ENCODE results near the gene SMTNL2.

DNA sequence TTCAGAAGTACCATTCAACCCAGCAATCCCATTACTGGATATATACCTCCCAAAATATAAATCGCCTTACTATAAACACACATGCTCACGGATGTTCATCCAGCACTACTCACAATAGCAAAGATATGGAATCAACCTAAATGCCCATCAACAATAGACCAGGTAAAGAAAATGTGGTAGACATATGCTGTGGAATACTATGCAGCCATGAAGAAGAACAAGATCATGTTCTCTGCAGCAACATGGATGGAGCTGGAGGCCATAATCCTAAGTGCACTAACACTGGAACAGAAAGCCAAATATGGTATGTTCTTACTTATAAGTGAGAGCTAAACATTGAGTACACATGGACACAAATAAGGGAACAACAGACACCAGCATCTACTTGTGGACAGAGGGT is 49.3 kb downstream of the SMTNL2 start:
- TF ChIP-seq, protein P1, sequence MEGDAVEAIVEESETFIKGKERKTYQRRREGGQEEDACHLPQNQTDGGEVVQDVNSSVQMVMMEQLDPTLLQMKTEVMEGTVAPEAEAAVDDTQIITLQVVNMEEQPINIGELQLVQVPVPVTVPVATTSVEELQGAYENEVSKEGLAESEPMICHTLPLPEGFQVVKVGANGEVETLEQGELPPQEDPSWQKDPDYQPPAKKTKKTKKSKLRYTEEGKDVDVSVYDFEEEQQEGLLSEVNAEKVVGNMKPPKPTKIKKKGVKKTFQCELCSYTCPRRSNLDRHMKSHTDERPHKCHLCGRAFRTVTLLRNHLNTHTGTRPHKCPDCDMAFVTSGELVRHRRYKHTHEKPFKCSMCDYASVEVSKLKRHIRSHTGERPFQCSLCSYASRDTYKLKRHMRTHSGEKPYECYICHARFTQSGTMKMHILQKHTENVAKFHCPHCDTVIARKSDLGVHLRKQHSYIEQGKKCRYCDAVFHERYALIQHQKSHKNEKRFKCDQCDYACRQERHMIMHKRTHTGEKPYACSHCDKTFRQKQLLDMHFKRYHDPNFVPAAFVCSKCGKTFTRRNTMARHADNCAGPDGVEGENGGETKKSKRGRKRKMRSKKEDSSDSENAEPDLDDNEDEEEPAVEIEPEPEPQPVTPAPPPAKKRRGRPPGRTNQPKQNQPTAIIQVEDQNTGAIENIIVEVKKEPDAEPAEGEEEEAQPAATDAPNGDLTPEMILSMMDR (IDR thresholded peaks at IDR 0.05): no peak
- no peak for TF ChIP-seq POLR2A (IDR thresholded peaks at IDR 0.05)
